HT1080 (cell line): ENCODE measurements around the gene CDKAL1. TPM values are rescaled to one million over a fixed set of nuclear protein-coding genes. Genes with fewer than 3 reads are reported as not detected.

ENCODE experiments used
- DNase-seq: peaks from one replicate; pipeline ENCODE4 v3.0.0-alpha.2; 2015; ENCODE audit warnings: low read depth
- total RNA-seq: library from RNA; depleted of rRNA; stranded (reverse); fragments of >200 nt; shearing (Covaris generic); gene quantifications from 2 replicates; pipeline ENCODE4 v1.2.3, GENCODE V29; 2014

The CDKAL1 gene
- total RNA-seq, 1 experiment from 2014 or later, result 13.5 TPM

DNA sequence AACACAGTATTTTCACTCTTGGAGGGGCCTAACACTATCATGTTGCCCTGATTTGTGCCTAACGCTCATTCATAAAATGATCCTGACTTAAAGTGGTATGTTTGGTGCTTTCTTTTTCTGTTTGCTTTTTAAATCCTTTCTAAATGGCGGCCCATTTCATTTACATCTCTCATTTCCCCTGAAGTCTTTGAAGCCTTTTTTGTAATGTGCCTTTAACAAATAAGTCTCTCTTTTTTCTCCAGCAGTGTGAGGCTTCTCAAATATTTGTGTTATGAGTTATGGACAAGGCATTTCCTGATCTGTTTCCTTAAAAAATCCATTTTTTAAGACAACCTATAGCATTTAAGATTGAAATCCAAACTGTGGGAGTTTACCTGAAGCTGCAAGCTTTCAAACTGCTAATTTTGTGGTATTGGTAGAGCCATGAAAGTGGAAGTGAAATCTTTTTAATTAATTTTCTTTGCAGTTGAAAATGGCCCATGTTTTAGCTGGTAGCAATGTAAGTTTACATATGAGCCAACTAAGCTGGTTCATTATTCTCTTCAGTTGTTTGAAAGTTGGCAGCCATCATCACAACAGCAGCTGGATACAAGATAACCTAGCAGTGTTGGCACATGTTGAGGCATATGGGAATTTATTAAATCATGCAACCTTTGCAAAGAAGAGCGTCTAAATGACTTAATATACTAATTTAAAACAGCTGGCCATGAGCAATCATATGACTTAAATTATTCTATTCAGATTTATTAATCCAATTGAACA is 469.7 kb downstream of the CDKAL1 start:
- DNase-seq, result peak; percentile 80

DNA sequence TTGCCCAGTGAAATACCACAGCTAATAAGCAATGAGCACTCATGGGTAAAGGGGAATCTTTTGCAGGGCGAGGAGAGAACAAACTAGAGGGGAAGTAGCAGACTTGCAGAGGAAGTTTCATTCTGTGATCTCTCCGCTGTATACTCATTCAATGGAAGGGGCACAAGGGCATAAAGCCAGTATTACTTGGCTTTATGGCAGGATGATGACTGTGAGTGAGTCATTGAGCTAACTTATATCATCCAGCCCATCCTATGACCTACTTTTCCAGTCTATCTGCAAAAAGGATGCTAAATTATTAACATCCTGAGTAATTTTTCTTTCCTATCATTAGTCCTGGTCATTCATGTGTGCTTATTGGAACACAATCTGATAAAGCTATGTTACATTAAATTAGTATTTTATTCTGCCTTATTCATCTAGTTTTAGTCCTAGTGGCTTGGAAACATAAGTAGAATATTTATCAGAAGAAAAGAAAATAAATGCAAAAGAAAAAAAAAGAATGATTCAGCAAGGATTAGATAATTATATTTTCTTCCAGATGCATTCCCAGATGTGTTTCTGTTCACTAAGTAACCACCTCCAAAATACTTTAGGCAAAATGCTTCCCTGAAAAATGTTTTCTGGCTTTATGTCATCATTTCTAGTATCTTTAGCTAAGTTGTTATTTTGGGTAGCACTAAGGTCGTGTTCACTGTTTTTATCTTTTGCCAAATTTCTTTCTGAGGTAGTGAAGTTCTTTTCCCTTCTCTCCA is 471.7 kb downstream of the CDKAL1 start:
- peak; percentile 93 for DNase-seq

- DNase-seq, result no peak
Measured at GRCh38 chr6:21019614-21020013, 485.4 kb downstream of the CDKAL1 start.

GRCh38 chr6:21022343-21023107 is 488.3 kb downstream of the CDKAL1 start:
- peak; percentile 75 for DNase-seq

- DNase-seq, result no peak
Measured at GRCh38 chr6:21023210-21023609, 489.0 kb downstream of the CDKAL1 start.

DNA sequence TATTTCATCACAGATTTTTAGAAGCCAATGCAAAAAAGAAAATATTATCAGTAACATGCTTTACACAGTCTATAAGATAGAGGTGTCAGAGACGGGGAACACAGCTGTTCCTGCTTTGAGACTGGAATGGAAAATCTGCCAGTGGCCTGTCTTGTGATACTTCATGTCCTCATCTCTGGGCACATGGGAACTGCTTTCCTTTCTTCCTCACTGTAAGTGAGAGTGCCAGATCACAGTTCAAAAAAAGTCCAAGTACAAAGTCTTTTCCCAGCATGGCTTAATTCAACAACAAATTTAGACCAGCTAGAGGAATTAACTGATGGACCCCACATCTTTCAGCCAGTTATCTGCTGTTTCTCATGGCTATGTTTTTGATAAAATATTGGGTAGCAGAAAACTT is 490.4 kb downstream of the CDKAL1 start:
- no peak for DNase-seq

- DNase-seq, result no peak
Measured at GRCh38 chr6:21026576-21027273, 492.5 kb downstream of the CDKAL1 start.

DNA sequence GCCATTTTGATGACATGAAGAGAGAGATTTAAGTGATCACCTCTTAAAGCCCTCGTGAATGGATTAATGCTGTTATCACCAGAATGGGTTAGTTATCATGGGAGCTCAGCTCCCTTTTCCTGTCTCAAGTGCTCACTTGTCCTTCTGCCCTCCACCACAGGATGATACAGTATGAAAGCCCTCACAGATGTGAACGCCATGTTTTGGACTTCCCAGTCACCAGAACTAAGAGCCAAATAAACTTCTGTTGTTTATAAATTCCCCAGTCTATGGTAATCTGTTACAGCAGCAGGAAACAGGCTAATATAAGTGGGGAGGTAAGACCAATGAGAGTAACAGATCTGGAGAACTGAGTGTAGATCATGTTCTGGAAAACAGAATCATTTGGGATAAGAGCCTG is 493.2 kb downstream of the CDKAL1 start:
- no peak for DNase-seq

- DNase-seq, result no peak
Measured at GRCh38 chr6:21031182-21031581, 496.9 kb downstream of the CDKAL1 start.

GRCh38 chr6:21033084-21033483 is 498.8 kb downstream of the CDKAL1 start:
- no peak for DNase-seq

GRCh38 chr6:21033575-21034026 is 499.3 kb downstream of the CDKAL1 start:
- DNase-seq, result peak; percentile 34

GRCh38 chr6:21034345-21034744 is 500.1 kb downstream of the CDKAL1 start:
- DNase-seq, result no peak

DNA sequence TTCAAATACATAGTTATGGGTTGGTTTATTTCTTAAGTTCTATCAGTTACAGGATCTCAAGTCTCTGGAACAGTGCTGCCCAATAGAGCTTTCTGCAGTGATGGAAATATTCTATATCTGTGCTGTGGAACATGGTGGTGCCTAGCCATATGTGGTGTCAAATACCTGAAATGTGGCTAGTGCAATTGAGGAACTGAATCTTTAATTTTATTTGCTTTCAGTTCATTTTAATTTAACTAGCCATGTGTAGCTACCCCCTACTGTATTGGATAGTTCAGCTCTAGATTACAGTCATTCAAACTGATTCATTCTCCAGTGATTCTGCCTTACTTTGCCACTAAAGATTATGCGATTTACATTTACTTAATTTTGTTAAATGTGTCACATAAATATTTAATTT is 503.2 kb downstream of the CDKAL1 start:
- DNase-seq, result no peak

DNA sequence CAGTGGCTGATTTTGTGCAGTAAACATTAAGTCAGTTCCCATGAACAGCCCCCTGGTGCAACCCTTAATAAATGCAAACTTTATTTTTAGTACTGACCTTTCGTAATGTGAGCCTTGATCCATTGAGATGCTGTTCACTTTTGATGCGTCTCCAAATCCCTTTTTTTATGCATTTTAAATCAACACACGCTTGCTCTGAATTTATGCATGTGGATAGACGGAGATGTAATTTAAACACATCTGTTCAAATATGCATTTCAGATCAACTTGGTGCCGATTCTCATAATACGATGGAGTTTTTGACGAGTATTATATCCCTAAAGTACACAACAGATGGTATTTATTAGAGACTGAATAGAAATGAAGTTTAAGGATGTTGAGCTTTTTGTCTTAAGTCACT is 505.7 kb downstream of the CDKAL1 start:
- DNase-seq, result no peak

GRCh38 chr6:21045135-21045700 is 511.0 kb downstream of the CDKAL1 start:
- no peak for DNase-seq

DNA sequence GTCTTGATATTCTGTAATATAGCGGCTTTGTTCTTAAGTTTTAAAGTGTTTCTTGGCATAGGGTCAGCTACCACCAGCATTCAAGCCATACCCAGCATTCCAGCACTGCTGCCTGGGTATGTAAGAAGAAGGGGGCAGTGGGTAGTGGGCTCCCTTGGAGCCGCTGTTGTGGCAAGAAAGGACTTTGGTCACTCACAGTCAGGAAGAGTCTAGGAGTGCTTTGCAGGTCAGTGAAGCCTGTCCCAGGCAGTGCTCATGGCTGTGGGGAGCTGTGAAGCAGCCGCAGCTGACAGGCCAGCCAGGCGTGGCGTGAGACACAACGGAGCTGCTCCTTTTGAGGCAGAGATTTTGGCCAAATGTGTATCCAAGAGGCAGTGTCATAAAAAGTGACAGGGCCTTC is 512.0 kb downstream of the CDKAL1 start:
- DNase-seq, result no peak

DNA sequence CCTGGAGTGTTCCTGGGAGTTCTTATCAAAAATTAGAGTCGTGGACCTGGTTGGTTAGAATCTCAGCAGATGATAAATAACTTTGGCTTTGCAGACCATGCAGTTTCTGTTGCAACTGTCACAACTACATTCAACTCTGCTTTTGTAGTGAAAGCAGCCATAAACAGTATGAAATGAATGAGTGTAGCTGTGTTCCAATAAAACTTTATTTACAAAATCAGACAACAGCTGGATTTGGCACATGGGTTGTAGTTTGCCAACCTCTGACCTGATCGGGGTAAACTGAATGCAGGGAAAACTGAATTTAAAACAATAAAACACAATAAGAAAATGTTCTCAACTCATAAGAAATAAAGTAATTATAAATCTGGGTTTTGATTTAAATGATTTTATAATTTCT is 513.8 kb downstream of the CDKAL1 start:
- no peak for DNase-seq

DNA sequence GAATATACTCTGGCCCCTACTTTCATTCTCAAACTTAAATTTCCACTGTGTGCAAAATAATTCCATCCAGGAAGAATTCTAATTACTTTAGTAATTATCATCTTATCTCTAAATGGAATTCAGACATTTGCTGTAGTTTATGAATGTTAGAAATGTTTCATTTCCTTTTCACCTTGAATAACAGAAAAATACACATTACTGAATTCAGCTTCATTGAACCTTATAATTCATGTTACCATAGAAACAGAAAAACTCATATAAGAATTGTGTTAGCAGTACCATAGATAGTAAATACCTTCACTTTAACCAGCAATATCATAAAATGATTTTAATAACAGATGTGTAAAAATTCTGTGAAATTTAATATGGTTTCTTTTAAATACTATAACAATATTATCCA is 514.9 kb downstream of the CDKAL1 start:
- DNase-seq, result no peak

DNA sequence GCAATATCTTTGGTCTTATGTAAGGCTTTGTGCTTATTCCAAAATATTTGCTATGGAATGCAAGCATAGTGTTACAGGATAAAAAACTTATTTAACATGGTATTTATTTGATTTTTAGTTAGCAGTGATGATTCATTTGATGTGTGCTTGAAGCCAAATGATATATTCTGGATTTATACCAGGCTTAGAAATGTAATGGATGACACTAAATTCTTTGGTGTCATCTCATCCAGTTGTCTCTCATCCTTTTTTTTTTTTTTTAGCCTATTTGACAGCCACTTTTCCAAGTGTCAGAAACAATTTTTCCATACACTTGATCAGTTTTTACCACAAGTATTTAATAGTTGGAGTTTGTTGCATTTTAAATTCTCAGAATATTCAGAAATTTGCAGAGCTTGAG is 515.3 kb downstream of the CDKAL1 start:
- DNase-seq, result no peak

DNA sequence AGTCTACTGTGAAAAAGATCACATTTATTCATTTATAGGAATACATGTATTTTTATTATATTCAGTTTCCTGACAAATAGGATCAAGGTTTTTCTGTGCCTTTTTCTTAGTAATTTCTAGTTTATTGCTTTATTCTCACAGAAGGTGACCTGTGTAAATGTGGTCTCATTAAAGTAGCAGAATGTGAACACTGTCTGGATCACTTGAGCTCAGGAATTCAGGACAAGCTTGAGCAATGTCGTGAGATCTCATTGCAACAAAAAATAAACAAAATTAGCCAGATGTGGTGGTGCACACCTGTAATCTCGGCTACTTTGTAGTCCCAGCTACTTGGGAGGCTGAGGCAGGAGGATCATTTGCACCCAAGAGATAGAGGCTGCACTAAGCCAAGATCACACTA is 516.7 kb downstream of the CDKAL1 start:
- no peak for DNase-seq

DNA sequence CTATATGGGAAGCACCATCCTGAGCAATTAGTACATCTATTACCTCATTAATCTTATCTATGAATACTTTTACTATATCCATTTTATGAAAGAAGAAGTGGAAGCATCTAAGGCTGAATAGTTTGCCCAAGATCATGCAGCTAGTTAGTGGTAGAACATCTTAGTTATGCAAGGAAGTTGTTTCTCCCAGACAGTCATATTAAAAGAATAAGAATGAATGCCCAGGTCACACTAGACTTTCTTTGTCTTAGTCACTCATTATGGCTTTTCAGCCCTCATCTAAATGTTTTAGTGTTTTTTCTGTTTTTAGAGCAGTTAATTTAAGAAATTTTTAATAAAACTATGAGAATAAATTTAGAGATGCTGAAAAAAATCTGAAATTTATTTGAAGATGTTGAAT is 517.5 kb downstream of the CDKAL1 start:
- DNase-seq, result no peak
